ENCODE measurements around the gene ATP2A2.

- TF ChIP-seq CTCF (IDR thresholded peaks at IDR 0.05) (no peak), POLR2A (IDR thresholded peaks at IDR 0.05) (no peak)
Observed at GRCh38 chr12:110289044-110289710, 8.1 kb downstream of the ATP2A2 start.

Data from heart left ventricle (tissue), 13 donors.